H1 (cell line): ENCODE data around the gene LRRC41. TPM values are rescaled to one million over a fixed set of nuclear protein-coding genes. Genes with fewer than 3 reads are reported as not detected.

Experiments used
- CTCF ChIA-PET: fragments of 300-600 bp; sonication (Branson Sonifier 250); formaldehyde crosslinking; loops from one replicate; lab custom pipeline; 2021; ENCODE audit not compliant: partially characterized antibody; lab: Charles Lee
- POLR2A ChIA-PET: fragments of 300-600 bp; sonication (Branson Sonifier 250); formaldehyde crosslinking; loops from one replicate; lab custom pipeline; 2021; ENCODE audit warnings: inconsistent platforms; ENCODE audit not compliant: partially characterized antibody; lab: Charles Lee
- DNase-seq, 2 experiments: peaks; one replicate each; pipeline versions ENCODE4 v3.0.0 to v3.0.0-alpha.2; 2010 to 2022; ENCODE audit warnings: low spot score in 2 of 2, low read depth in 1 of 2, mixed read lengths in 1 of 2
- FAIRE-seq: peaks from 2 replicates; lab custom pipeline; 2011; peaks lifted over from hg19 to GRCh38; lab: Jason Lieb, UNC
- H2AFZ ChIP-seq: 2 replicates; pipeline ENCODE4 v1.8.1; 2012; ENCODE audit warnings: low read length, inconsistent platforms
- H2AK5ac ChIP-seq: 2 replicates; pipeline ENCODE4 v1.6.1; 2013; ENCODE audit warnings: low read depth, low read length
- H2BK120ac ChIP-seq: replicated peaks from 2 replicates; pipeline ENCODE3; 2013; ENCODE audit warnings: low read depth, low read length, inconsistent platforms
- H2BK12ac ChIP-seq: 2 replicates; pipeline ENCODE4 v1.6.1; 2013; ENCODE audit warnings: low read depth, low read length
- H2BK15ac ChIP-seq: 2 replicates; pipeline ENCODE4 v1.6.1; 2013; ENCODE audit warnings: low read length
- H2BK20ac ChIP-seq: 2 replicates; pipeline ENCODE4 v1.6.1; 2013; ENCODE audit warnings: low read length
- H2BK5ac ChIP-seq: 2 replicates; pipeline ENCODE4 v1.6.1; 2013; ENCODE audit warnings: low read depth, low read length
- H3K14ac ChIP-seq: 2 replicates; pipeline ENCODE4 v1.6.1; 2013; ENCODE audit warnings: inconsistent platforms; ENCODE audit not compliant: insufficient read length
- H3K18ac ChIP-seq: 2 replicates; pipeline ENCODE4 v1.6.1; 2013; ENCODE audit warnings: low read length; ENCODE audit errors: extremely low read depth
- H3K23ac ChIP-seq: 2 replicates; pipeline ENCODE4 v1.6.1; 2013; ENCODE audit warnings: inconsistent platforms; ENCODE audit not compliant: insufficient read length
- H3K23me2 ChIP-seq: 2 replicates; pipeline ENCODE4 v1.6.1; 2013; ENCODE audit warnings: low read depth, low read length
- H3K27ac ChIP-seq: 2 replicates; pipeline ENCODE4 v1.6.1; 2011; ENCODE audit warnings: low read depth, low read length, inconsistent platforms
- H3K27me3 ChIP-seq, 4 experiments: replicated peaks in 1 of 4; 1 replicate in 1 of 4; 2 replicates in 3 of 4; pipeline versions ENCODE4 v1.6.1 to v1.8.1; 2011 to 2013; ENCODE audit warnings: low read length in 3 of 4, mild to moderate bottlenecking in 3 of 4, inconsistent platforms in 2 of 4, mixed read lengths in 2 of 4, moderate library complexity in 1 of 4; ENCODE audit not compliant: control insufficient read depth in 3 of 4, insufficient read depth in 3 of 4; ENCODE audit errors: extremely low read depth in 1 of 4
- H3K36me3 ChIP-seq, 4 experiments: 2 replicates each; pipeline versions ENCODE4 v1.6.1 to v1.8.1; 2011 to 2013; ENCODE audit warnings: mild to moderate bottlenecking in 4 of 4, low read length in 3 of 4, moderate library complexity in 2 of 4, control low read depth in 1 of 4, inconsistent platforms in 1 of 4; ENCODE audit not compliant: insufficient read depth in 4 of 4, control insufficient read depth in 2 of 4
- H3K4ac ChIP-seq: replicated peaks from 2 replicates; pipeline ENCODE3; 2013; ENCODE audit warnings: low read length, low read depth, mixed read lengths, inconsistent platforms; ENCODE audit not compliant: insufficient read length
- H3K4me1 ChIP-seq, 4 experiments: replicated peaks in 1 of 4; 1 replicate in 1 of 4; 2 replicates in 3 of 4; pipeline versions ENCODE4 v1.6.1 to v1.8.1; 2011 to 2013; ENCODE audit warnings: low read length in 3 of 4, inconsistent platforms in 2 of 4, mixed read lengths in 1 of 4; ENCODE audit not compliant: insufficient read depth in 4 of 4, control insufficient read depth in 3 of 4
- H3K4me2 ChIP-seq, 2 experiments: 2 replicates each; pipeline versions ENCODE4 v1.6.1 to v1.8.1; 2011 to 2013; ENCODE audit warnings: low read depth in 2 of 2, low read length in 2 of 2, control low read depth in 1 of 2, inconsistent platforms in 1 of 2, mild to moderate bottlenecking in 1 of 2; ENCODE audit not compliant: insufficient read depth in 1 of 2
- H3K4me3 ChIP-seq, 4 experiments: fragments of 200-600, 300-600 bp in 1 of 4; sonication (generic), shearing (Covaris generic), sonication (Bioruptor Twin) in 1 of 4; 2 replicates each; pipeline versions ENCODE4 v1.5.1 to v1.8.1; 2011 to 2016; ENCODE audit warnings: low read length in 4 of 4, low read depth in 3 of 4, control low read depth in 2 of 4, inconsistent platforms in 2 of 4, mild to moderate bottlenecking in 2 of 4, mixed read lengths in 1 of 4, moderate library complexity in 1 of 4; ENCODE audit not compliant: insufficient read depth in 2 of 4; ENCODE audit errors: extremely low read depth in 1 of 4
- H3K56ac ChIP-seq: replicated peaks from 2 replicates; pipeline ENCODE3; 2013; ENCODE audit warnings: low read depth, mild to moderate bottlenecking, mixed read lengths, low read length, inconsistent platforms; ENCODE audit not compliant: insufficient read length
- H3K79me1 ChIP-seq: 2 replicates; pipeline ENCODE4 v1.6.1; 2013; ENCODE audit warnings: low read depth, low read length, control low read depth
- H3K79me2 ChIP-seq, 2 experiments: 2 replicates each; pipeline versions ENCODE4 v1.6.1 to v1.8.1; 2012 to 2013; ENCODE audit warnings: low read length in 2 of 2, mild to moderate bottlenecking in 2 of 2, inconsistent platforms in 1 of 2; ENCODE audit not compliant: insufficient read depth in 2 of 2, control insufficient read depth in 1 of 2
- H3K9ac ChIP-seq, 4 experiments: replicated peaks in 1 of 4; 1 replicate in 1 of 4; 2 replicates in 3 of 4; pipeline versions ENCODE4 v1.6.1 to v1.8.1; 2011 to 2013; ENCODE audit warnings: low read depth in 3 of 4, low read length in 3 of 4, control low read depth in 2 of 4, mild to moderate bottlenecking in 2 of 4, moderate library complexity in 2 of 4, inconsistent platforms in 1 of 4; ENCODE audit errors: extremely low read depth in 1 of 4
- H3K9me3 ChIP-seq, 2 experiments: 2 replicates each; pipeline versions ENCODE4 v1.6.1 to v1.8.1; 2012 to 2013; ENCODE audit warnings: mild to moderate bottlenecking in 2 of 2, moderate library complexity in 2 of 2, control low read depth in 1 of 2, inconsistent platforms in 1 of 2, low read depth in 1 of 2, low read length in 1 of 2, mixed read lengths in 1 of 2; ENCODE audit not compliant: insufficient read depth in 2 of 2
- H4K20me1 ChIP-seq, 2 experiments: replicated peaks in 1 of 2; 2 replicates each; pipeline versions ENCODE3 to v1.8.1; 2011 to 2013; ENCODE audit warnings: inconsistent platforms in 2 of 2, low read length in 2 of 2, mild to moderate bottlenecking in 1 of 2; ENCODE audit not compliant: insufficient read depth in 2 of 2, control insufficient read depth in 1 of 2
- H4K5ac ChIP-seq: 2 replicates; pipeline ENCODE4 v1.6.1; 2013; ENCODE audit warnings: low read length, low read depth, mixed read lengths, inconsistent platforms; ENCODE audit not compliant: insufficient read length
- H4K8ac ChIP-seq: 2 replicates; pipeline ENCODE4 v1.8.0; 2013; ENCODE audit warnings: mild to moderate bottlenecking, moderate library complexity, low read length, inconsistent platforms; ENCODE audit not compliant: insufficient read depth; ENCODE audit errors: extremely low read depth
- H4K91ac ChIP-seq: replicated peaks from 2 replicates; pipeline ENCODE3; 2013; ENCODE audit warnings: low read length, mixed read lengths, inconsistent platforms; ENCODE audit not compliant: insufficient read length
- JUND ChIP-seq: IDR thresholded peaks from 2 replicates; pipeline ENCODE4 v1.6.1; 2011; ENCODE audit warnings: mild to moderate bottlenecking, improper control_type of control experiment, low read length
- MAFK ChIP-seq: IDR thresholded peaks from 2 replicates; pipeline ENCODE4 v1.6.1; 2012; ENCODE audit warnings: low read depth, mild to moderate bottlenecking, improper control_type of control experiment, low read length
- NRF1 ChIP-seq: IDR thresholded peaks from 2 replicates; pipeline ENCODE4 v1.6.1; 2011; ENCODE audit warnings: mild to moderate bottlenecking, low read depth, low read length, improper control_type of control experiment
- PHF8 ChIP-seq: fragments of 200-600 bp; sonication (generic); conservative IDR thresholded peaks from 2 replicates; pipeline ENCODE4 v1.7.1; 2012; ENCODE audit warnings: low read depth, mild to moderate bottlenecking, inconsistent platforms, low read length, moderate library complexity
- SIN3A ChIP-seq, 2 experiments: IDR thresholded peaks in 1 of 2; conservative IDR thresholded peaks in 1 of 2; 2 replicates each; pipeline ENCODE4 v1.6.1; 2011 to 2012; ENCODE audit warnings: low read length in 2 of 2, improper control_type of control experiment in 1 of 2, low read depth in 1 of 2, mild to moderate bottlenecking in 1 of 2
- SIRT6 ChIP-seq: IDR thresholded peaks from one replicate; pipeline ENCODE4 v1.7.1; 2012; ENCODE audit warnings: low read length, inconsistent platforms
- SUZ12 ChIP-seq: fragments of 200-600 bp; sonication (generic); IDR thresholded peaks from 2 replicates; pipeline ENCODE4 v1.6.1; 2012; ENCODE audit warnings: mild to moderate bottlenecking, inconsistent platforms, low read length, moderate library complexity, mixed read lengths
- WGBS, 2 experiments: shearing (Covaris generic) in 1 of 2; methylation state at CpG; one replicate each; pipeline versions ENCODE4 v1.1.6 to v1.1.7; 2013 to 2015; ENCODE audit warnings: low lambda C conversion rate in 2 of 2, mixed read lengths in 2 of 2, inconsistent platforms in 1 of 2, low coverage in 1 of 2, missing lambda C conversion rate in 1 of 2; ENCODE audit not compliant: insufficient replicate concordance in 2 of 2, insufficient coverage in 1 of 2, insufficient read length in 1 of 2; ENCODE audit errors: extremely low coverage in 1 of 2, missing lambda C conversion rate in 1 of 2; 5-methylcytosine and 5-hydroxymethylcytosine counted together
- polyA plus RNA-seq, 7 experiments: library from polyadenylated mRNA; depleted of rRNA in 3 of 7; stranded (reverse) in 5 of 7; unstranded in 2 of 7; fragments of >200 nt in 5 of 7; fragments of 200-250 nt in 2 of 7; gene quantifications; 1 replicate in 5 of 7; 2 replicates in 1 of 7; 4 replicates in 1 of 7; pipeline versions ENCODE4 v1.2.1 to v1.2.3, GENCODE V29; 2011 to 2013; ENCODE audit warnings: missing spikeins in 2 of 7, mixed read lengths in 2 of 7
- total RNA-seq: library from RNA; stranded (reverse); fragmentation: NEBNext Ultra II Directional; extraction: Animal tissue kit (Norgen Biotek cat#: 25700); gene quantifications from 2 replicates; pipeline ENCODE4 v1.2.1, GENCODE V29; 2021
- TF ChIP-seq, protein P1 (sequence below): IDR thresholded peaks from 2 replicates; pipeline ENCODE4 v1.6.1; 2012; ENCODE audit warnings: inconsistent platforms

LRRC41 gene
- total and polyA plus RNA-seq, 2 of the 8 experiments (the other 6 are each of a cell fraction or from before 2014, with no cell fraction given): 36.8 to 51.2 TPM

DNA sequence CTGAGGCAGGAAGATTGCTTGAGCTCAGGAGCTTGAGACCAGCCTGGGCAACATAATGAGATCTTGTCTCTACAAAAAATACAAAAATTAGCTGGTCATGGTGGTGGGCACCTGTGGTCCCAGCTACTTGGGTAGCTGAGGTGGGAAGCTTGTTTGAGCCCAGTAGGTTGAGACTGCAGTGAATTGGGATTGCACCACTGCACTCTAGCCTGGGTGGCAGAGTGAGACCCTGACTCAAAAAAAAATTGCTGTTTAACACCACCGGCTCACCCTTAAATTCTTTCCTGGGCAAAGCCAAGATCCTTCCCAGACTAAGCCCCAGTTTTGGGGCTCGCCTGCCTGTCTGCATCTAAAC lies 30.6 kb upstream of the LRRC41 start:
- ChIA-PET POLR2A (interaction anchor here (0.6 to 2.6 kb wide), 13 partner anchors 13 to 87 kb away, joined by 3 to 20 read pairs (median 5); partner anchors contain the start of genes LRRC41, RAD54L and UQCRH), CTCF (interaction anchor here (0.7 to 4.2 kb wide), 11 partner anchors 8 to 110 kb away, joined by 3 to 54 read pairs (median 4); partner anchors contain the start of genes LRRC41 and UQCRH)
- Histone ChIP-seq H3K9me3 (no peaks in the 10 kb centered on the region), H2BK12ac (peak overlapping the region; percentile 75; the same call in 1 of the 2 replicates), H2AFZ (no peak overlapping the region), H2AK5ac (no peak overlapping the region), H3K4ac (no peak overlapping the region), H3K4me2 (no peak overlapping the region), H3K23me2 (no peaks in the 10 kb centered on the region), H3K56ac (no peak overlapping the region), H4K20me1 (no peaks in the 10 kb centered on the region), H3K79me1 (no peaks in the 10 kb centered on the region), H2BK15ac (no peak overlapping the region), H3K23ac (no peak overlapping the region), H3K18ac (0 out of 2 replicates have a peak overlapping the region, but pooled peaks have one; percentile 24), H4K91ac (no peak overlapping the region), H3K14ac (no peak overlapping the region), H3K27me3 (no peaks in the 10 kb centered on the region), H3K79me2 (no peaks in the 10 kb centered on the region), H3K36me3 (no peaks in the 10 kb centered on the region), H3K27ac (no peak overlapping the region), H2BK20ac (peak overlapping the region; percentile 34; the same call in 1 of the 2 replicates), H4K5ac (no peak overlapping the region), H2BK5ac (0 out of 2 replicates have a peak overlapping the region, but pooled peaks have one; percentile 37), H2BK120ac (no peak overlapping the region), H3K9ac (no peak overlapping the region), H3K4me1 (peaks cover 0 to 2% (median 0%) of the 10 kb centered on the region in 4 experiments; a peak in 1 of 7 replicates), H4K8ac (no peak overlapping the region; the same call in 1 of the 2 replicates), H3K4me3 (no peak overlapping the region)
- FAIRE-seq (no peak), DNase-seq (no peak)
- no peak for TF ChIP-seq SIRT6
- no peak for TF ChIP-seq NRF1
- no peak for TF ChIP-seq MAFK
- TF ChIP-seq, protein P1, sequence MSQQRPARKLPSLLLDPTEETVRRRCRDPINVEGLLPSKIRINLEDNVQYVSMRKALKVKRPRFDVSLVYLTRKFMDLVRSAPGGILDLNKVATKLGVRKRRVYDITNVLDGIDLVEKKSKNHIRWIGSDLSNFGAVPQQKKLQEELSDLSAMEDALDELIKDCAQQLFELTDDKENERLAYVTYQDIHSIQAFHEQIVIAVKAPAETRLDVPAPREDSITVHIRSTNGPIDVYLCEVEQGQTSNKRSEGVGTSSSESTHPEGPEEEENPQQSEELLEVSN: no peak
- no peak for TF ChIP-seq PHF8
- no peak for TF ChIP-seq SUZ12
- no peak for TF ChIP-seq SIN3A (conservative IDR thresholded peaks at IDR 0.05 in 1 of 2, IDR thresholded peaks at IDR 0.05 in 1 of 2; ENCODE audit: low read depth in 1 of 2, low read length in 2 of 2)
- no peak for TF ChIP-seq JUND
- WGBS, 2 experiments: 97% methylated on average over 2 of the region's 2 CpGs; no CpG with 5 or more reads in 1 of the 2 experiments
